Left hindlimb (tissue), 1 donor: ENCODE measurements around the gene ALDH7A1.

Experiments used
- DNase-seq: peaks from one replicate; pipeline ENCODE4 v3.0.0-alpha.2; 2018

The ALDH7A1 gene

GRCh38 chr5:126506079-126506478 lies 88.9 kb downstream of the ALDH7A1 start:
- no peak for DNase-seq

DNA sequence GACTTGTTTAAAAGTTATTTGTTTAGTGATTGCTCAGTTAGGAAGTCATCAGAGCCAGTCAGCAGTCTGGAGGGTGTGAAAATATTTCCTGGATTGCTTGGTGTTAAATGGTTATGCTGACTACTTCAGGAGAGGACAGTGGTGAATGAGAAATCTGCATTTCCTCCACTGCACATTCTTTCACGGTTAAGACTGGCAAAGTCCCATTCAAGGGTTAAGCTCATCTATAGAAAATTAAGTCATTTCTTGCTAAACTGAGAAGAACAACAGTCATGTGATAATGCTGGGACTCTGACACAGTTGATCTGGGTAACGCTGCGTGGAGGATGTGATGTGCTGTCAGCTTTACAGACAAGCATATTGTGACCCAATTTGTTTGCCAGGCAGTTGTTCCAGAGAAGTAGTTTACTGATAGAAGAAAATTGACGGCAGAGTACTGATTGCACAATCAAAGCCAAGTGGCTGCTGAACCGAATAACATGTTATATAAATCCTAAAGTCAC lies 91.4 kb downstream of the ALDH7A1 start:
- DNase-seq, result no peak

- DNase-seq, result no peak
Measured at GRCh38 chr5:126501448-126501847, 93.6 kb downstream of the ALDH7A1 start.

- no peak for DNase-seq
Measured at GRCh38 chr5:126499853-126500342, 95.1 kb downstream of the ALDH7A1 start.

DNA sequence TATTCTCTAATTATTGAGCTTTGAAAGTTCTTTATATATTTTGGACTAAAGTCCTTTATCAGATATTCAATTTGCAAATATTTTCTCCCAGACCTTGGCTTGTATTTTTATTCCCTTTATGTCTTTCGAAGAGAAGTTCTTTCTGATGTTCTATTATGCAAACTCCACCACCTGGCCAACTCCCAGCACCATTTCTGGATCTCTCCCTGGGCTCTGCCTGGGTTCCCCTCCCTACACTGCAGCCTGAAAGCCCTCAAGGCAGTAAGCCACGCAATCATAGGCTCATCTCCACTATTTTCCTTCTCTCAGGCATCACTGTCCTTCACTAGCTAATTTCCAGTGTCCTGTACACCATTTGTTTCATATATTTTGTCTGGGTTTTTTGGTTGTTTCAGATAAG lies 95.7 kb downstream of the ALDH7A1 start:
- DNase-seq, result no peak

GRCh38 chr5:126497506-126497905 lies 97.5 kb downstream of the ALDH7A1 start:
- DNase-seq, result no peak

- no peak for DNase-seq
Measured at GRCh38 chr5:126494393-126494792, 100.6 kb downstream of the ALDH7A1 start.

GRCh38 chr5:126492939-126493338 lies 102.1 kb downstream of the ALDH7A1 start:
- DNase-seq, result no peak

- peak; percentile 68 for DNase-seq
Measured at GRCh38 chr5:126490167-126490940, 104.7 kb downstream of the ALDH7A1 start.

DNA sequence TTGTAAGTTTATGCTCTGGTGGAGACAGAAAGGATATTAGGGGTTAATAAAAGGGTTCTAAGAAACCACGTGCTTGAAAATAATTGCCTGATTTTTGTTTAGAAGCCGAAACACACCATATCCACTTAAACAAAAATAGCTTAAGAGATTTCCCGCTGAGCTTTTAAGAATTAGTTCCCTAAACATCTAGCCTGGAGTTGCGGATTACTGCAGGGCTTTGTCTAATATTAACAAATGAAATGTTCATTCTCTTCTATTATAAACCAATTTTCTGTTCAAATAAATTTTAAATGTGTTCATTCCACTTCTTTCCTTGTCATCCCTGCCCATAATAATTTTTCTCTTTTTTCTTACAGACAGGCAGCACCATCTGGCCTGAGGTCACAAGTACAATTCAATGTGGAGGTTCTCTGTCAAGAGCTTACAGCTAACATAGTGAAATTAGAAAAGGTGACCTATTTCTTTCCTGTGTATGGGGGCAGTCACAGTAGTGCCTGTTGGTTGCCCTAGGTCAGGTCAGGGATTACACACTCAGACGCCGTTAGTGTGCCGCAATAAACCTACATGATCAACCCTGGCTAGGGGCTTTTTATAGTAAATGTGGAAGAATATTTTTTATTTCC lies 106.5 kb downstream of the ALDH7A1 start:
- no peak for DNase-seq

DNA sequence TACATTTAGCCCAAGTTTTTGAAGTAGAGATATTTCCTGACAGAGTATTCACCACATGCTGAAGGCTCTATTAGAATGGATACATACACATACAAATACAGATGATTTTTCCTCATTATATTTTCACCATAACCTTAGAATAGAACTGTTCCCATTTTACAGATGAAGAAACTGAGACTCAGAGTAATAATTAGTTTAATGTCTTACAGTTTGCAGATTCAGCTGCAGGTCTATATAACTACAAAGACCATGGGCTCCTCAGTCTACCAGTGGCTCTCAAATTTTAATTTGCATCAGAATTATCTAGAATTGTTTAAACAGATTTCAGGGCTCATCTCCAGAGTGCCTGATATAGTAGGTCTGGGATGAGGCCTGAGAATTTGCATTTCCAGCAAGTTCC lies 107.4 kb downstream of the ALDH7A1 start:
- DNase-seq, result no peak

GRCh38 chr5:126486332-126486731 lies 108.7 kb downstream of the ALDH7A1 start:
- DNase-seq, result no peak

GRCh38 chr5:126484253-126484652 lies 110.8 kb downstream of the ALDH7A1 start:
- no peak for DNase-seq

DNA sequence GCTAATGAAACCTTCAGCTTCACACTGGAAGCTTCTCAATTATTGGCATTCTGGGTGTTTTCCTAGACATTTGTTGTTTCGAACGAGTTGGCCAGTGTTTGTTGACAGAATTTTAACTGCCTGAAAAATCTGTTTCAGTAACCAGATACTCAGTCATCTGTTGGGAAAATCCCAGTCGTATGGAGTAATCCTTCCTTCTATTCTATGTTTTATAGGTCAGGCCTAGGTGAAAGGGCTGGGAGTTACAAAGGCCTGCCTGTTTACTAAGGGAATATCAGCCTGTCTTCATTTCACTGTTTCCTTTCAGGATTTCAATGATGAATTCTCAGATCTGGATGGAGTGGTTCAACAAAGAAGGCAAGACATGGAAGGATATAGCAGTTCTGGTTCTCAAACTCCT lies 111.9 kb downstream of the ALDH7A1 start:
- DNase-seq, result no peak

DNA sequence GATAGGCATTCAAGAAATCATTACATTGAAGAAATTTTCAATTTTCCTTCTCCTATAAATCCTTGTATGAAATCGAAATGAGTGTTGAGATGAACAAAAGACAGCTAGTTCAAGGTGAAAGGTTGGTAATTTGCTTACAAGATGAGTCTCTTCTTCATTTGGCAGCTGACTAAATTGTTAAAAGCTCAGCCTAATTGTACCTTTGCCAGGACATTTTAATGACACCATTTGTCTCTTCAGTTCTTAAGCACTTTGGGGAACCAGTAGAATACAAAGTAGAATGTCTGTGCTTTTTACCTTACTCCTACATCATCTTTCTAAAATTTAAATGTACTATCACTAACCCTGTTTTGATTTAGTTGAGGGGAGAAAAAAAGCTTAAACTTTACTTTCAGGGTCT lies 112.4 kb downstream of the ALDH7A1 start:
- DNase-seq, result no peak

DNA sequence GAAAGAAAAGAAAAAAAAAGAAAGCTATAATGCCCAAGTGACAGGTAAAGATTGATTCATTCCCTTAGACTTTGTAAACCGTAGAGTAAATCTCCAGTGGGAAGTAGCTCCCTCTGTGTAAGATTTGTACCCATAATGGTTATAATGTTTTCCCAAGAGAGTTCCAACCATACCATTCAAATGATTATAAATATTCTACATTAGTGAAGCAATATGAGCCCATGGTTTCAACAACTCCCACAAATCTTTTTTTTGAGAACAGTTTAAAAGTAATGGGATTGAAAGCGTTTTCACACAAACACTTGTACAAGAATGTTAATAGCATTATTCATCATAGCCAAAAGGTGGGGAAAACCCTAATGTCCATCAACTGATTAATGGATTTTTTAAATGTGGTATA lies 113.8 kb downstream of the ALDH7A1 start:
- DNase-seq, result no peak
